ENCODE results near the gene TBC1D2B.

Gene TBC1D2B

DNA sequence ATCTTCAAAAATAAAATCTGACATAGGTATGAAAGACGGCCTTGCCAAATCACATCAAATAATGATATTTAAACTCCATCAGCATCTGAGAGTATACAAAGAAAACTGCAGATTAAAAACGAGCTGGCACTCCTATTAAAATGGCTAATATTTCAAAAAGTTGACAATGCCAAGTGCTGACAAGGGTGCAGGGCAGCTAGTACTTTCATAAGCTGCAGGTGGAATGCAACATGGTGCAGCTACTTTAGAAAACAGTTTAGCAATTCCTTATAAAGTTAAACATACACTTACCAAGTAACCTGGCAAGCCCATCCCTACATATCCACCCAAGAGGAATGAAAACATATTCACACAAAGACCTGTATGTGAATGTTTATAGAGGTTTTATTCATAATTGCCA is 23.0 kb downstream of the TBC1D2B start:
- no peak for DNase-seq (ENCODE audit: low spot score)

DNA sequence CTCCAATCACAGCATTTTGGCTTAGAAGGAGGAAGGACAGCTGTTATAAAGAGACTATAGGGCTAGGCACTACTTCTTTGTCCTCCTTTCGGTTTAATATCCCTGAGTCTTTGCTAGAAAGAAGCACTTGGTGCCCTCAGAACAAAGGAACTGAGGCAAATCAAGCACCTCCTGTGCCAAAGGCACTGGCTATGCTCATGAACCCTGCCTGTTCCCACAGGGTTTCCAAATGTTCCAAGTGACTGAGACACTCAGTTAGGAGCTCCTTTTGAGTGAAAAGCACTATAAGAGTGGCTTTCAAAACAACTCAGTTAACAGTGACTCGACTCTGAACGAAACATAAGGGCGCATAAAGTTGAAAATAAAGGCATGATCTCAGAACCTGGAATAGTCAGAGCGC is 25.0 kb downstream of the TBC1D2B start:
- DNase-seq (ENCODE audit: low spot score), result no peak

DNA sequence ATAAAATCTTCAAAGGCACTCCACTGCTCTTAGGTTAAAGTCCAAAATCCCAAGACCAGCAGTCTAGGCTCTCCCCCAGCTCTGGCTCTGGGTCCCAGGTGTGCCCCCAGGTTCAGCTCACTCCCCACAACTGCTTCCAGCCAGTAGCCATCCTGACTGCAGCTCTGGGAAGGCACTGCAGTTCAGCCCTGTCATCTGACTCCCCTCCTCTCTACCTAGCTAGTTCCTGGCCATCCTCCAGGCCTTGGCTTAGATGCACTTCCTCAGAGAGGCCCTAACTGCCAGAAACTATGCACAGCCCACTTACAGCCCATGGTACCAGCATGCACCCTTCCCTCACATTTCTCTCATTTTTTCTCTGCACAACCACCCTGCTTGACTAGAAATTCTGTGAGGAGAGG is 25.5 kb downstream of the TBC1D2B start:
- no peak for DNase-seq (ENCODE audit: low spot score)

DNA sequence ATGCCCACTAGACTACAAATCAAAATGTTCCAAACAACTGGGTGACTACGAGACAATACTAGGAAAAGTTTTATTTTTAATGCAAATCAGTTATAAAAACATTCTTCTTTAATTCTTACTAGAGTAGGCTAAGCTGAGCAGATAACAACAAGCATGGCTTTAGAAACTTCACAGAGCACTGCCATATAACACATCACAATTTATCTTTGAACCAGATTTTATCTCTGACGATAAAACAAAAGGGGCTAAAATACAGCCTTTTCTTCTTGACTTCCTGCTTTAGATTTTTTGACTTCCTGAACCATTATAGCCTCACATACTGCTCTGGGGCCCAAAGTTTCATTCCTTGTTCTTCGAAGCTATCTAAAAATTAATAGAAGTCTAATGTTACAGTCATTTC is 25.9 kb downstream of the TBC1D2B start:
- DNase-seq (ENCODE audit: low spot score), result no peak

DNA sequence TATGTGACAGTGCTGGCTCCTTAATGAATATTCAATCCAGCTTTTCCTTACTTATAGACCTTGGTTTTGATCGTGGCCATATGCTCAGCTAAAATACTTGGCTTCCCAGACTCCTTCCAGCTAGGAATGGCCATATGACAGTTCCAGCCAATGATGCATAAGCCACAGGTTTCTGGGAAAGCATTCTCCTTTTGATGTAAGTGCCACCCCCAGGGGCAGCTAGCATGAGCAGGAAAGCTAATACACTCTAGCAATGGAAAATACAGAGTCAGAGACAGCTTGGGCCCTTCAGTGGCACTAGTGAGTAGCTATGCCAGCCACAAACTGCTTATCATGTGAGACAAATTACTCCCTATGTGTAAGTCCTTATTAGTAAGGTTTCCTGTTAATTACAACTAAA is 26.7 kb downstream of the TBC1D2B start:
- peak; percentile 46 for DNase-seq (ENCODE audit: low spot score)

DNA sequence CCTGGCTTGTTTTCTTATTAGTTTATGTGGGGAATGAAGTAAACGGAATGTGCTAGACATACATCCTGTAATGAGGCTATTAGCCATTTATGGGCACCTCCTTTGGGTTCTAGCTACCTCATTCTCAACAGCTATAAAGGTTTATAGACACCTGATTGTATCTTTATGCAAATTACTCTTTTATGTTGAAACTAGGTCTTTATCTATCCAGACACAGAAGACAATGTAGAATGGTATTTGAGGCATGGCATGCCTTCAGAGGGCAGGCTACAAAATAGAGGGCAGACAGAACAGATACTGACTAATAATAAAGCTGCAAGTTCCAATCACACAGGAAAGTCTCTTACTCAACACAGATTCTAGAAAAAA is 27.1 kb downstream of the TBC1D2B start:
- DNase-seq (ENCODE audit: low spot score), result peak; percentile 58

DNA sequence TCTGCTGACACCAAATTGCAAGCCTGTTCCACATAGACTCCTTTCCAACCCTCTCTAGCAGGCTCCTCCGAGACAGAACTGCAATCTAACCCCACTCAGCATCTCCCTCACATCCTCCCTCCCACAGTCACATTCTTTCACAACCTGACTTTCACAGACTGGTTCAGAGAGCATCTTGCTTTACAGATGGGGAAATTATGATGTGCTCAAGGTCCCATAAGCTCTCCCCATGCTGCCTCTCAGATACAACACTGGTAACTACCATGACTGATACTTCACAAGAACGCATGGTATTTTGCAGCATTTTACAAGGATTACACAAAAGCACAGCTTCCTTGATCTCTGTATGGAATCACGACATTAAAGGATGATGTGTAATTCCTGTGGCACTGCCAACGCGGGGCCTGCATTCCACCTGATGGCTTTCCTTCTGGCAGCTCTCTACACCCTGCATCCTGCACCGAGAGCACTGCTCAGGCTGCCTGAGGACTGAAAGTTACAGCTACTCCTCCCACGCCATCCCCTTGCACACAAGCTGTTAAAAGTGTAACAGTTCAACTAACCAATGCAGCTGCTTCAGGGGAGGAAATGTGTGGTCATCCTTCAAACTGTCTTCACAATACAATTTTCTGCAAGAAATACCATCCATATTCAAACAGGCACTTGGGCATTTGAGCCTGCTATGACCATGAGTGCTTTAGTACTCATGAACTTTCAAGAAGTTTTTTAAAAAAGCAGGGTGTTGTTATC is 27.6 kb downstream of the TBC1D2B start:
- DNase-seq (ENCODE audit: low spot score), result peak; percentile 51

DNA sequence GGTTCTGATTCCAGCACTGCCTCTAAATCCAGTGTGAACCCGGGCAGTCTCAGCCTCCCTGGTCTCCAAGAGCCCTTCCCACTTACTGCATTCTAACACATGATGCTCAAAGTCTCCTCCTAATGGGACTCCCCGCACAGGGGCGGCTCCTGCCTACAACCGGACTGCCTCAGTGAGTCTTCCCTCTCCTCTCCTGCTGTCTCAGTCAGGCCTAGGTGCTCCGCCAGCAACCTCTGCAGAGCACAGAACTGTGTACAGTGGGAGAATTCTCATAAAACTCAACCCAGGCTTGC is 28.9 kb downstream of the TBC1D2B start:
- no peak for DNase-seq (ENCODE audit: low spot score)

DNA sequence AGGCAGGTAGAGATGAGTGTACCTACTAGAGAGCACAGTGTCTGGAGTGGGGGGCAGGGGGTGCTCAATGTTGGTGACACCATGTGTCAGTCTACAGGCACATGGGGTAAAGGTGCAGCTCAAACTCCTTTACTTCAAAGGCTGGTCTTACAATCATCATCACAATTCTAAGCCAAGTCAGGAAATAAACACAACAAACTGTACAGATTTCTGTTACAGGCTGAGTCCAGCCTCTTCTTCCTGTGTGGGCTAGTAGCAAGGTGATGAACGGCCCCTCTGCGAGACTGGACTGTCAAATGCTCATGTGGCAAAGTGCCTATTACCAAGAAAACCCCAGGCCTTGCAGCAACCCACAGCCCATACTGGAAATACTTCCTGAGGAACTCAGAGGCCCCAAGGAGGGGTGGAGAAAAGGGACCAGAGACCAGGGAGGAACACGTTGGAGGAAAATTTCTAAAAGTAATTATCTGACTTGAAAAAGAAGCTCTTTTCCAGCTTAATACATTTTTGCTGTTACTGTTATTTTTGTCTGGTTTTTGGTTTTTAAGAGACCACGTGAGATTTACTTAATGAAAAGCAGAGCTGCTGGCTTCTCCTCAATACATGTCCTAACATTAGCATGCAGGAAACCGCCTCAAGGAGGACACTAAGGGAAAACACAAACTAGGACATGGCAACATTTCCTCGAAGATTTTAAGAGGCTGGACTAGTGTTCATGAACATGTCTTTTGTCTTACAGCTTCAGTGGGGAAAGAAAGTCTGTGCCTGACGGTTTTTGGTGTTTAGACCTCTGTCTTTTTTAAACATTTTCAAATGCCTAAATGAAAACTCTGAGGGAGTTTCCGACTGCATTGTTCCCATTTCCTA is 29.5 kb downstream of the TBC1D2B start:
- DNase-seq (ENCODE audit: low spot score), result peak; percentile 59

DNA sequence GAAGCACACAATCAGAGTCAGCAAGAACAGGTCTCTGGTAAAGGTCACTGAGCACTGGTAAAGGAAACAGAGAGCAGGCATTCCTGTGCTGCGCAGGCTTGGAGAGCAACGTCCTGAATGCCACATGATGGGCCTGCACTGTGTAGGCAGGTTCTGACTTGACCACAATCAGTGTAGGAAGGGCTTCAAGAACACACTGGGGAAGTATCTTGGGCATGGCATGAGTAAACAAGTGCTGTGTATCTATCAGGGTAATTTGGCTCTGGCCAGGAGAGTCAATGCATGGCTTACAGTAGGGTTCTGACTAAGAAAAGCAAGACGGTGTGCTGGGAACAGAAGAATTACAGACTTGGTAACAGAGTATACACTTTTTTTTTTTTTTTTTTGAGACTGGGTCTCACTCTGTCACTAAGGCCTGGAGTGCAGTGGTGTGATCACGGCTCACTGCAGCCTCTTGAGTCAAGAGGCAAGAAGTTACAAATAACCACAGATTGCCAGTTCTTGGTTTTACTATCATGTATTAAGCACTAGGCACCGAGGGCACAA is 30.6 kb downstream of the TBC1D2B start:
- DNase-seq (ENCODE audit: low spot score), result peak; percentile 66

DNA sequence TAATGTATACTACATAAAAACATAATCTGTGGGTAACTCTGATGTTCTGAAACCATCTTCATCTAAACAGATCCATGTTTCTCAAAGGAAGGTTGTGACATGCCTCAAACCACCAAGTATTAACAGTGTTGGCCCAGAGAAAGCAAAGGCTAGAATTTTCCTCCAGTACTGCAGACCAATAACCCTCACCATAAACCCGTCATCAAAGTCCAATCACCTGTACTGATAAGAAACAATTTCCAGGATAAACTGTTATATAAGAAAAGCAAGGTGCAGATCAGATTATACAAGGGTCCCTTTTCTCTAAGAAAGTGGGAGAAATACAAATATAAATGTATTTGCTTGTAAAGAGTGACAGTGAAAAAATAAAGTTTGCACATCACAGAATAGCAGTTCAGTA is 32.3 kb downstream of the TBC1D2B start:
- DNase-seq (ENCODE audit: low spot score), result no peak

DNA sequence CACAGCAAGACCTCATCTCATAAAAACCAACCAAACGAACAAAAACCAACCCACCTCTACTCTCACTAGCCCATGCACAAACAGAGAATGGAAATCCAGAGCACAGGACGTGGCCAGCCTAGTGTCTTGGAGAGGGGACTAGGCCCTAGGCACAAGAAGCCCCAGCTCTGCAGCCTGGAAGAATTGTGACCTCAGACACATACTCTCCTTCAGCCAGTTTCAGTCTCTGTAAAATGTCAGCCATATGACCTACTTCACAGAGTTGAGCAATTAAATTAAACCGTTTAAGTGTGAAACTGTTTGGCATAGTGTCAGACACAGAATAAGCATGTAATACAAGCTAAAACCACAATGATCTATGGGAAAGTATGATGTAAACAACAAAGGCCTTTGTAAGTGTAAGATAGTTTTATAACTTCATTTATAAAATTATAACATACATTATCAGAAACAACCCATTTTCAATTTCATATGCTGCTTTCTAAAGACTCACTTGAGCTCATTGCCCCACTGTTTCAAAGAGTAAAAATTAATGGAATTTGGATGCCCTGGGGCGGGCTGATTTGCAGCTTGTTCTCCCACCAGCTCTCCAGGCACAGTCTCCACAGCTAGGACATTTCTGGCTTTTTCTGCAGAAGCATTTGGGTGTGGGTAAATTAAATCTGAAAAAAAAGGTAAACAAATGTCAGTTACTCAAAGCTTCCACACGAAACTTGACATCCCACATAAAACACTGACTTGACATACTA is 32.9 kb downstream of the TBC1D2B start:
- peak; percentile 59 for DNase-seq (ENCODE audit: low spot score)

DNA sequence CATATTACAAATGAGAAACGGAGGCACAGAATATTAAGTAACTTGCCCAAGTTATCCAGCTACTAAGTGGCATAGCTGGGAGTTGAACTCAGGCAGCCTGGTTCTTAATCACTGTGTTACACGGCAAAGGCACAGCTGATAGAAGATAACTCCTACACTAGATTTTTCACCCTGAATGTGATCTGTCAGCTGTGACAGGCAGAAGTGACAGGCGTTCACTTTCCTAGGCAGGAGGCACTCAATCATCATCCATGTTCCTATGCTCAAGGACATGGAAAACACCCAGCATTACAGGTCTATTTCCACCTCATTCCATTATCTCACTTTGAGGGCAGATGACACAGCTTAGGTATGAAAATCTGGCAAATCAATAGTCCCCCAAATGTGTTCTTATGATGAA is 35.6 kb downstream of the TBC1D2B start:
- no peak for DNase-seq (ENCODE audit: low spot score)

DNA sequence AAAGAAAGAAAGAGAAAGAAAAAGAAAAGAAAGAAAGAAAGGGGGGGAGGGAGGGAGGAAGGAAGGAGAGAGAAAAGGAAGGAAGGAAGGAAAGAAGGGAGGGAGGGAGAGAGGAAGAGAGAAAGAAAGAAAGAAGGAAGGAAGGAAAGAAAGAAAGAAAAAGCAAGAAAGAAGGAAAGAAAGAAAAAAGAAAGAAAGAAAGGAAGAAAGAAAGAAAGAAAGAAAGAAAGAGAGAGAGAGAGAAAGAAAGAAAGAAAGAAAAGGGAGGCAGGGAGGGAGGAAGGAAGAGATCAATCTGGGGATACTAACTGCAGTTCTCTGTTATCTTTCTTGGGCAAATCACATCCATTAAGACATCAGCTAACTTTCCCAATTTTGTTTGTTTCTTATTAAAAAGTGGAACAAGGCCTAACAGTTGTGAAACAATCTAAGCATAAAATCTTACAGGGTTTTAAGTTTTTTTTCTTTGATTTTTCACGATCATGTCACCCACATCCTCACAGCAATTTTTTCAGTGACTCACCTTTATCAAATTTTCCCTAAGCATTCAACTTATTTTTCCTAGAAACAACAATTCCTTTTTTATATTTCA is 36.8 kb downstream of the TBC1D2B start:
- DNase-seq (ENCODE audit: low spot score), result no peak

DNA sequence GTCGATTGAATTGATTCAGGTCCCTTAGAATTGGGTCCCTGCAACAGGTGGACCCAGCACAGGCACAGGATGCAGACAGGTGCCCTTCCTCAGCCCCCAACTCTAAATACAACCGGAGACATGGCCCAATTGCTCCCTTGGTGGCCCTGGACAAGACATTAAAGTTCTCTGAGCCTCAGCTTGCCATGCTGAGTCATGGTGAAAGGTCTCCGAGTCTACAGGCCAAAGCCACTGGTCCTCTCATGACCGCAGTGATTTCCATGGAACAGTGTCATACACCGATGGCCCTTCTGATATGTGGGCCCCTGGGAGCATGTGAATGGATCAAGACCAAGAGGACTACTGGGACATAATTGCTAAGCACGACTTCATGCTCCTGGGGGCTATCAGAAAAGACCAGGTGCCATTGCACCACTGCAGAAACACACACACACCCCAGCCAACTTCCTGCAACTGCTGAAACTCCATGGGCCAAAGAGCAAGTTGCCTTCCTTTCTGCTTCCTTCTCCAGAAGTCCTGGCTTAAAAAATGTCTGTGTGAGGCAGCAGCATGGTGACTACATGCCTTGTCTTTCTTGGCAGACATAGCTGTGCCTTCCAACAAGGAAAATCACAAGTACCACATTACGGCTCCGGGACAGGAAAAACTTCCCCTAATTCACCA is 38.8 kb downstream of the TBC1D2B start:
- DNase-seq (ENCODE audit: low spot score), result no peak

DNA sequence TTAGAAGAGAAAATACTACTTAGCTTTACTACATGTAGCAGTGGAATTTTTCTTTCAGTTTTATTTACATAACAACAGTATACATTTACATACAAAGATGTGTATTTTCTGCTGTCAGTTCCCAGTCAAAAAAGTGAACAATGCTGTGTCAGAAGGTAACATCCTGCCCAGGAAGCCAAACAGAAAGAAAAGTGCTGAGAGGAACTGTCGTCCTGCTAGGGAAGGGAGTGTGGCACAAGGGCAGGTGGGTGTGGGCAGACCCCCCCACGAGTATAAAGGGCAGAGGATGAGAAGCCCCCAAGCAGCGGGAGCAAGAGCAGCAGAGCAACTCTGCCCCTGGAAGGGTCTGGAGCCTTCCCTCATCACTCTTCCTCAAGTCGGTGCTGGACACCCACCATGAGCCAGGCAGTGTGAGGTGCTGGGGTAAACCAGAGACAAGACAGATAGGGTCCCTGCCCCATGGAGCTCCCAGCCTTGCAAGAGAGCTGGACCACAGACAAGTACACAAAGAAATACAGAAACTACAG is 39.7 kb downstream of the TBC1D2B start:
- DNase-seq (ENCODE audit: low spot score), result no peak

DNA sequence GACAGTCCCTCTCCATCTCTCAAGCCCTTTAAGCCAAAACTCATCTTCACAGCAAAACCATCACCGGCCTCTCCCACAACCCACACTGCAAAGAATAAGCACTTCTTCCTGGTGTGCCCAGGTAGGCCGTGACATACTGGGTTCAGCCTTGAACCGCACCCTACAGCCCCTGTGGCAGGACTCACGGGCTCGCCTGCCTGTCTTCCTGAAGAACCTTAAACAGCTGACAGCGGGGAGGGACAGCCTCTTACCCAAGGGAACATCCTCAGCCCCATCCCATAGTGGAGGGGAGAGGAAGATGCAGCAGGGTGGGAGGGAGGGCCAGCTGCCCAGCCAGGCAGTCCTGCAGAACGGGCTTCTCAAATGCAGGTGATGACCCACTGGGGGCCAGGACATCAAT is 40.2 kb downstream of the TBC1D2B start:
- no peak for DNase-seq (ENCODE audit: low spot score)

DNA sequence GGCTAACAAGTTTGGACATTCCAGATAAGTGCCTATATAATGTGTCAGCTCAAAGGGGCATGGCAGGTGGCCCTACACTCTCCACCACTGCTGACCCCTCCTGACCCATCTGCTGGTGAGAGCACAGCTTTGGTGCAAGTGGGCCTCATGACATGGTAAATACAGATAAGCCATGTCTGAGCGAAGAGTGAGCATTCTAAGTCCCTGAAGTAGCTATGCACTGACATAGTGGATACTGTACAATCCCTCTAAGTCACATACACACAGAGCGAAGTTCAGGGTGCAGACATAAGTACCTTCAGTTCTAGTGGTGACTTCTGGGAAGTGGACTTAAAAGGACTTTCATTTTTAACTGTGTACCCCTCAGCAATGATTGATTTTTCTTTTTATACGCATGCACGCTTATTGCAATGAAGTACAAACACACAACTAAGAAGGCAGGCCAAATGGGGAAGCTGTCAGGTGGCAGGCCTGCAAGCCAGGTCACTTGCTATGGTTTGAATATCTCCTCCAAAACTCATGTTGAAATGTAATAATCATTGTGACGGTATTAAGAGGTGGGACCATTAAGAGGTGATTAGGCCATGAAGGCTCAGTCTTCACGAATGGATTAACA is 41.5 kb downstream of the TBC1D2B start:
- DNase-seq (ENCODE audit: low spot score), result no peak

DNA sequence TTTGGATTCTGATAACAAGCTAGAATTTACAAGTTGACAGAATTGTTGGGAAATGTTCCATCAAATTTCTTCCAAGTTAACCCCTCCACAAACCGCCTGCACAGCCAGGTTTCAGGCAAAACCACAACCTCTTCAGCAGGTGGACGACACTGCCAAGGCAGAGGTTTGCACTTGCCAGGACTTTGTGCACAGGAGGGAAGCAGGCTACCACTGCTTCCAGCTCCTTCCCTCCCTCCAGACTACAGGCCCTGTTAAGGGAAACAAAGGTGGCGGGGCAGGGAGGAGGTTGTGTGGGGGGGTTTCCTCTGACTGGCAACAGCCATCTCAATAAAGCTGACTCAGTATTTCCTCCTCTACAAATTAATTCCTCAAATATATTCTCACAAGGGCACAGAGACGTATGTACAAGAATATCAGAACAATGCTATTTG is 42.2 kb downstream of the TBC1D2B start:
- DNase-seq (ENCODE audit: low spot score), result peak; percentile 50

DNA sequence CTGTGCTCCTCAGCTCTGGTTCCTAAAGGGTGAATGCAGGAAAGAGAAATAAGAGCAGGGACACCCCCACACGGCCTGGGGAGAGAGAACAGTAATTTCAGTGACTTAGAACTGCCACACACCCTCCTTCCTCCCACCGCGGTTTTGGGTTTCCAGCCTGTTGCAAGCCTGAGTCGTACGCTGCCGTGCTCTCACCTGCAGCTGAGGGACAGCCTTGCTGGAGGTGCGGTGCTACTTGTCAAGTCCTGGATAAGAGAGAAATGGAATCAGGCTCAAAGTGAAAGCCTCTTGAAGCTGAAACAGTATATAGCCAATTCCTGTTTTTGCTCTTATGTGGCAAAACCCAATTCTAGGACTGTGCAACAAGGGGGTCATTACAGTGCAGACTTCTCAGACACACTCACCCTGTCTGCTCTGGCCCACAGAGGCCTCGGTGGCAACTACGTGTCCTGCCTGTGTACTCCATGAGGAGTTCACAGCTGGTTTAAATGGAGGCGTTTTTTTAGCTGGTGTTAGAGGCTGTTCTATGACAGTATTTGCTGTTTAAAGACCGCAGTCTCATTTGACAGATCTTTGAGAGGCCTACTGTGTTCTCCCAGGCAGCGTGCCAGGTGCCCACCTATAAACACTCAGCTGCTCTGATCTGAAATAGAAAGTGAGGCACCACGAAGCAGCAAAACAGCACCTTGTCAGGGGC is 42.9 kb downstream of the TBC1D2B start:
- peak; percentile 78 for DNase-seq (ENCODE audit: low spot score)

Data from CD4-positive, alpha-beta T cell treated with Interleukin-15 for 4 hours (primary cell).